ENCODE data around the gene PAGE4. TPM values are rescaled to one million over a fixed set of nuclear protein-coding genes. Genes with fewer than 3 reads are reported as not detected.

PAGE4 gene
- polyA plus RNA-seq, 1 experiment: not detected

DNA sequence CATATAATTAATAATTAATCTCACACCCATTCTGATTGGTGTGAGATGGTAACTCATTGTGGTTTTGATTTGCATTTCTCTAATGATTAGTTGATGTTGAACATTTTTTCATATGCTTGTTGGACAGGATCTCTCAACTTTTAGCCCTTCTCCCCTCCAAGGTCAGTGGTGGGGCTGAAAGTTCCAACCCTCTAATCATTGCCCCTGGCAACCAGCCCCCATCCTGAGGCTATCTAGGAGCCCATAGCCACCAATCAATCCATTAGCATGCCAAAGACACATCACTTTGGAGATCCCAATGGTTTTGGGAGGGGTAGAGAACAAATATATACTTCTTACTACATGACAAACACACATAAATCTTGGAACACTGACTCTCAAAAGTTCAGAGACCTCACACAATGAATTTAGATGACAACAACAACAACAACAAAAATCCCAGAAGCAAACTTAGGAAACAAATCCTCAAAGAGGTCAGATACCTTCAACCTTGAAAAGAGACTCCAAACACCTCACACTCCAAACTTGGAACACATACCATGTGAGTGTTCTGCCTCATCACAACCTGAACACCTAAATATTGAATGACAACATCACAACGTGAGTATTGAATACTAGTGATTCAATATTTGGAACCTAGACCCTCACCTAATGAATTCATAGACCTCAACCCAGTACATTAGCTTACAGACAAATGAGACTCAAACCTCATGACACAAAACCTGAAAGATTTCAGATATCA, 19.0 kb upstream of the PAGE4 start:
- DNase-seq (ENCODE audit: low read depth): no peak
- Histone ChIP-seq H3K27me3 (ENCODE audit: control insufficient read depth, insufficient read depth, low read length) (no peaks in the 10 kb centered on the region), H3K4me3 (ENCODE audit: low read depth, low read length) (no peak overlapping the region), H3K36me3 (ENCODE audit: control insufficient read depth, insufficient read depth, low read length) (no peaks in the 10 kb centered on the region)
- POLR2A ChIA-PET: no interaction called here
- TF ChIP-seq, protein P1, sequence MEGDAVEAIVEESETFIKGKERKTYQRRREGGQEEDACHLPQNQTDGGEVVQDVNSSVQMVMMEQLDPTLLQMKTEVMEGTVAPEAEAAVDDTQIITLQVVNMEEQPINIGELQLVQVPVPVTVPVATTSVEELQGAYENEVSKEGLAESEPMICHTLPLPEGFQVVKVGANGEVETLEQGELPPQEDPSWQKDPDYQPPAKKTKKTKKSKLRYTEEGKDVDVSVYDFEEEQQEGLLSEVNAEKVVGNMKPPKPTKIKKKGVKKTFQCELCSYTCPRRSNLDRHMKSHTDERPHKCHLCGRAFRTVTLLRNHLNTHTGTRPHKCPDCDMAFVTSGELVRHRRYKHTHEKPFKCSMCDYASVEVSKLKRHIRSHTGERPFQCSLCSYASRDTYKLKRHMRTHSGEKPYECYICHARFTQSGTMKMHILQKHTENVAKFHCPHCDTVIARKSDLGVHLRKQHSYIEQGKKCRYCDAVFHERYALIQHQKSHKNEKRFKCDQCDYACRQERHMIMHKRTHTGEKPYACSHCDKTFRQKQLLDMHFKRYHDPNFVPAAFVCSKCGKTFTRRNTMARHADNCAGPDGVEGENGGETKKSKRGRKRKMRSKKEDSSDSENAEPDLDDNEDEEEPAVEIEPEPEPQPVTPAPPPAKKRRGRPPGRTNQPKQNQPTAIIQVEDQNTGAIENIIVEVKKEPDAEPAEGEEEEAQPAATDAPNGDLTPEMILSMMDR (IDR thresholded peaks at IDR 0.05; ENCODE audit: insufficient read depth, low read depth, low read length): no peak
- CTCF ChIA-PET: no interaction called here

- no peaks in the 10 kb centered on the region for H3K36me3 ChIP-seq (ENCODE audit: control insufficient read depth, insufficient read depth, low read length)
- CTCF ChIA-PET: no interaction called here
- H3K4me3 ChIP-seq (ENCODE audit: low read depth, low read length): no peak overlapping the region
- H3K27me3 ChIP-seq (ENCODE audit: control insufficient read depth, insufficient read depth, low read length): no peaks in the 10 kb centered on the region
- TF ChIP-seq, protein P1 (IDR thresholded peaks at IDR 0.05; ENCODE audit: insufficient read depth, low read depth, low read length): no peak
- POLR2A ChIA-PET: no interaction called here
- no peak for DNase-seq (ENCODE audit: low read depth)
Measured at GRCh38 chrX:49812177-49812576, 16.9 kb upstream of the PAGE4 start.

DNA sequence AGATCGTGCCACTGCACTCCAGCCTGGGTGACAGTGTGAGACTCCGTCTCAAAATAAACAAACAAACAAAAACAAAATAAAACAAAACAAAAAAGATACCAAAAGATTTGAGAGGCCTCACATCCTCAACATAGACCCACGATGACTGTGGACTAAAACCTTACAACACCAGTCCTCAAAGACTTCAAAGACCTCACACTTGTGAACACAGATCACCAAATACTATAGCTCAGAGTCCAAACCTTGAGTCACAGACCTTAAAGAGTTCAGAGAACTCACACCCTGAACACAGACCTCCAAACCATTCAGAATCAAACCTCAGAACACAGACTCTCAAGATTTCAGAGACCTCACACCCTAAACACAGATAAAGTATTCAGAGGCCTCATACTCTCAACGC, 12.7 kb upstream of the PAGE4 start:
- ChIA-PET CTCF (interaction anchor here (0.6 kb wide), 1 partner anchor 1558 kb away, joined by 3 read pairs; no protein-coding TSS in a partner anchor), POLR2A (no interaction called here)
- DNase-seq (ENCODE audit: low read depth): no peak
- TF ChIP-seq, protein P1 (IDR thresholded peaks at IDR 0.05; ENCODE audit: insufficient read depth, low read depth, low read length): no peak
- H3K27me3 ChIP-seq (ENCODE audit: control insufficient read depth, insufficient read depth, low read length): no peaks in the 10 kb centered on the region
- H3K4me3 ChIP-seq (ENCODE audit: low read depth, low read length): no peak overlapping the region
- H3K36me3 ChIP-seq (ENCODE audit: control insufficient read depth, insufficient read depth, low read length): no peaks in the 10 kb centered on the region

GRCh38 chrX:49838374-49838773, 9.3 kb downstream of the PAGE4 start:
- Histone ChIP-seq H3K36me3 (ENCODE audit: control insufficient read depth, insufficient read depth, low read length) (no peaks in the 10 kb centered on the region), H3K27me3 (ENCODE audit: control insufficient read depth, insufficient read depth, low read length) (no peaks in the 10 kb centered on the region), H3K4me3 (ENCODE audit: low read depth, low read length) (no peak overlapping the region)
- CTCF ChIA-PET: interaction anchor here (0.5 to 2.6 kb wide), 4 partner anchors 9 to 1191 kb away, joined by 3 to 8 read pairs (median 4); no protein-coding TSS in a partner anchor
- POLR2A ChIA-PET: no interaction called here
- DNase-seq (ENCODE audit: low read depth): no peak
- TF ChIP-seq, protein P1 (IDR thresholded peaks at IDR 0.05; ENCODE audit: insufficient read depth, low read depth, low read length): peak; percentile 57

GRCh38 chrX:49840679-49841078, 11.6 kb downstream of the PAGE4 start:
- CTCF ChIA-PET: interaction anchor here (0.6 to 1.0 kb wide), 4 partner anchors 9 to 532 kb away, joined by 3 read pairs; no protein-coding TSS in a partner anchor
- Histone ChIP-seq H3K27me3 (ENCODE audit: control insufficient read depth, insufficient read depth, low read length) (no peaks in the 10 kb centered on the region), H3K4me3 (ENCODE audit: low read depth, low read length) (no peak overlapping the region), H3K36me3 (ENCODE audit: control insufficient read depth, insufficient read depth, low read length) (no peaks in the 10 kb centered on the region)
- DNase-seq (ENCODE audit: low read depth): peak; percentile 1
- TF ChIP-seq, protein P1 (IDR thresholded peaks at IDR 0.05; ENCODE audit: insufficient read depth, low read depth, low read length): peak; percentile 45
- POLR2A ChIA-PET: no interaction called here

All from BJ (cell line).